HepG2 (cell line): ENCODE results near the gene NLGN3. TPM values are rescaled to one million over a fixed set of nuclear protein-coding genes. Genes with fewer than 3 reads are reported as not detected.

Experiments used
- ATAC-seq: fragments of 200-7000 bp; cut with Tn5 transposase; 3 replicates; pipeline ENCODE4 v1.9.1; 2020; ENCODE audit warnings: mild to moderate bottlenecking, moderate library complexity
- BruUV-seq: library from RNA; stranded (reverse); fragments of 400-500 nt; replicated peaks from 2 replicates; lab custom pipeline; 2021; lab: Mats Ljungman, UMichigan
- CTCF ChIA-PET: fragments of 300-600 bp; formaldehyde crosslinking; extraction: SDS; loops from one replicate; lab custom pipeline; 2021; ENCODE audit warnings: low total read pairs, inconsistent platforms, low intra/inter-chr PET ratio; lab: Yijun Ruan, JAX
- POLR2A ChIA-PET: fragments of 350-600 bp; sonication (Branson Sonifier 250); formaldehyde crosslinking; loops from one replicate; lab custom pipeline; 2020; ENCODE audit warnings: antibody characterized with exemption, inconsistent platforms; lab: Yijun Ruan, JAX
- DNase-seq: peaks from one replicate; pipeline ENCODE4 v3.0.0-alpha.2; 2015; ENCODE audit warnings: low spot score
- FAIRE-seq: peaks from 3 replicates; lab custom pipeline; 2011; peaks lifted over from hg19 to GRCh38; lab: Jason Lieb, UNC
- H2AFZ ChIP-seq: one replicate; pipeline ENCODE4 v1.6.1; 2011; ENCODE audit warnings: low read length, inconsistent platforms
- H3K27ac ChIP-seq: fragments of 300-600 bp; 3 replicates; pipeline ENCODE4 v1.8.0; 2011; ENCODE audit warnings: mixed run types, mild to moderate bottlenecking, mixed read lengths, low read length, inconsistent platforms; ENCODE audit not compliant: insufficient read depth; ENCODE audit errors: extremely low read length
- H3K27me3 ChIP-seq, 2 experiments: fragments of 200-600 bp in 1 of 2; 2 replicates in 1 of 2; 3 replicates in 1 of 2; pipeline versions ENCODE4 v1.6.0 to v1.8.0; 2011; ENCODE audit warnings: low read length in 2 of 2, mild to moderate bottlenecking in 2 of 2, moderate library complexity in 2 of 2, inconsistent platforms in 1 of 2; ENCODE audit not compliant: insufficient read depth in 2 of 2, control insufficient read depth in 1 of 2
- H3K36me3 ChIP-seq, 2 experiments: fragments of 200-600 bp in 1 of 2; replicated peaks in 1 of 2; 2 replicates in 1 of 2; 3 replicates in 1 of 2; pipeline versions ENCODE4 v1.5.1 to v1.8.0; 2011; ENCODE audit warnings: low read length in 2 of 2, inconsistent platforms in 1 of 2; ENCODE audit not compliant: insufficient read depth in 2 of 2, control insufficient read depth in 1 of 2
- H3K4me1 ChIP-seq: 2 replicates; pipeline ENCODE4 v1.5.1; 2012; ENCODE audit warnings: low read length, inconsistent platforms; ENCODE audit not compliant: insufficient read depth
- H3K4me2 ChIP-seq: 2 replicates; pipeline ENCODE4 v1.6.0; 2011; ENCODE audit warnings: low read depth, low read length, inconsistent platforms
- H3K4me3 ChIP-seq, 3 experiments: fragments of 200-600 bp in 1 of 3; sonication (generic), shearing (Covaris generic) in 1 of 3; replicated peaks in 1 of 3; 2 replicates each; pipeline ENCODE4 v1.5.1; 2011 to 2016; ENCODE audit warnings: low read length in 3 of 3, inconsistent platforms in 2 of 3, low read depth in 2 of 3, mild to moderate bottlenecking in 2 of 3, control low read depth in 1 of 3, mixed read lengths in 1 of 3; ENCODE audit not compliant: insufficient read depth in 1 of 3
- H3K79me2 ChIP-seq: one replicate; pipeline ENCODE4 v1.6.1; 2011; ENCODE audit warnings: low read length, inconsistent platforms; ENCODE audit not compliant: insufficient read depth
- H3K9ac ChIP-seq: 2 replicates; pipeline ENCODE4 v1.6.0; 2011; ENCODE audit warnings: mild to moderate bottlenecking, low read depth, low read length, inconsistent platforms; ENCODE audit not compliant: insufficient read depth
- H3K9me3 ChIP-seq: 2 replicates; pipeline ENCODE4 v1.5.1; 2012; ENCODE audit warnings: mild to moderate bottlenecking, low read length
- H4K20me1 ChIP-seq: 2 replicates; pipeline ENCODE4 v1.6.0; 2011; ENCODE audit warnings: inconsistent platforms, mild to moderate bottlenecking, low read length, moderate library complexity; ENCODE audit not compliant: insufficient read depth
- ATRX ChIP-seq: sonication (generic); formaldehyde crosslinking; IDR thresholded peaks from 2 replicates; pipeline ENCODE4 v1.4.0; 2020; ENCODE audit warnings: missing genetic modification reagents, borderline replicate concordance
- CCDC6 ChIP-seq: sonication (generic); formaldehyde crosslinking; IDR thresholded peaks from 2 replicates; pipeline ENCODE4 v1.8.1; 2022; ENCODE audit warnings: mild to moderate bottlenecking, missing genetic modification reagents, moderate library complexity
- FOXJ3 ChIP-seq: sonication (generic); formaldehyde crosslinking; IDR thresholded peaks from 2 replicates; pipeline ENCODE4 v1.4.0; 2020; ENCODE audit warnings: missing genetic modification reagents, mild to moderate bottlenecking, borderline replicate concordance
- NFIB ChIP-seq: sonication (generic); formaldehyde crosslinking; IDR thresholded peaks from 2 replicates; pipeline ENCODE4 v1.9.0; 2021; ENCODE audit warnings: missing genetic modification reagents, mild to moderate bottlenecking, borderline replicate concordance
- NFYC ChIP-seq: IDR thresholded peaks from 2 replicates; pipeline ENCODE4 v1.6.1; 2016; ENCODE audit warnings: missing genetic modification reagents, missing compliant biosample characterization
- PATZ1 ChIP-seq: sonication (generic); formaldehyde crosslinking; IDR thresholded peaks from 2 replicates; pipeline ENCODE4 v1.4.0; 2020; ENCODE audit warnings: missing genetic modification reagents
- ZNF335 ChIP-seq: sonication (generic); formaldehyde crosslinking; IDR thresholded peaks from 2 replicates; pipeline ENCODE4 v1.4.0; 2020; ENCODE audit warnings: missing genetic modification reagents
- ZNF572 ChIP-seq: sonication (generic); formaldehyde crosslinking; IDR thresholded peaks from 2 replicates; pipeline ENCODE4 v1.5.1; 2020; ENCODE audit warnings: mild to moderate bottlenecking, missing genetic modification reagents
- ZNF574 ChIP-seq: sonication (generic); formaldehyde crosslinking; IDR thresholded peaks from 2 replicates; pipeline ENCODE4 v1.4.0; 2020; ENCODE audit warnings: missing genetic modification reagents
- ZNF883 ChIP-seq: sonication (generic); formaldehyde crosslinking; IDR thresholded peaks from 2 replicates; pipeline ENCODE4 v1.5.1; 2020; ENCODE audit warnings: mild to moderate bottlenecking, missing genetic modification reagents; ENCODE audit errors: not compliant biosample characterization
- WGBS: methylation state at CpG from one replicate; pipeline ENCODE4 v1.1.6; 2017; ENCODE audit warnings: low lambda C conversion rate; 5-methylcytosine and 5-hydroxymethylcytosine counted together
- in situ Hi-C: cut with HindIII; loops from 2 replicates; pipeline ENCODE4 v1.10.0; 2017; ENCODE audit warnings: low pct_unique_long_range_greater_than_20kb; ENCODE audit not compliant: extremely low pct_ligation_motif_present
- intact Hi-C: fragments of 100-400 bp; cut with micrococcal nuclease; formaldehyde crosslinking; loops from one replicate; pipeline ENCODE4 v1.10.0; 2022; ENCODE audit not compliant: unreplicated experiment
- polyA plus RNA-seq, 8 experiments: library from polyadenylated mRNA; depleted of rRNA in 3 of 8; stranded (reverse) in 7 of 8; unstranded in 1 of 8; fragments of >200 nt; fragmentation: Illumina TruSeq in 4 of 8; extraction: Trizol in 4 of 8; gene quantifications; 2 replicates each; pipeline versions ENCODE4 v1.2.1 to v1.2.3, GENCODE V29; 2011 to 2016; ENCODE audit warnings: low read depth in 4 of 8, missing spikeins in 1 of 8, mixed read lengths in 1 of 8; ENCODE audit not compliant: insufficient read depth in 1 of 8
- total RNA-seq, 5 experiments: library from RNA; depleted of rRNA; stranded (reverse); fragments of >200 nt; fragmentation: Illumina TruSeq; extraction: Trizol; gene quantifications; 2 replicates each; pipeline ENCODE4 v1.2.3, GENCODE V29; 2016; ENCODE audit warnings: low read depth in 1 of 5
- TF ChIP-seq, protein P1 (sequence below): sonication (generic); formaldehyde crosslinking; IDR thresholded peaks from 2 replicates; pipeline ENCODE4 v1.9.0; 2021; ENCODE audit warnings: mild to moderate bottlenecking, missing genetic modification reagents

NLGN3 gene
- total and polyA plus RNA-seq, 2 of the 13 experiments (the other 11 are each of a cell fraction or from before 2014, with no cell fraction given) = 0.04 to 0.16 TPM

DNA sequence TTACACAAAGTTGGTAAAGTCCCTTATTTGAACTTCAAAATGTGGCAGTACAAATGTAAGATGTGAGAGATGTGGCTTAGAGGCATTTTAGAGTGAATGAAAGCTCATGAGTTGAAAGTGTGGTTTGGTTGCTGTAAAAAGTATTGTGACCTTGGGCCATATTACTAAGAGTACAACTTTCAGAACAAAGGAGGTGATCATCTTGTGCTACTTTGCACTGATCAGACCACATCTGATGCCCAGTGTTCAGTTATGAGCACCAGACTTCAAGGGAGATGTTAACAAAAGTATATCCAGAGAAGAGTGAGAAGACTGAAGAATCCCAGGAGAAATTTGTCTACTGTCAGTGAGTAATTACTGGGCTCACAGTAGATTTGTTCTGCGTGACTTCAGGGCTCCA, 30.2 kb downstream of the NLGN3 start (continued):
- TF ChIP-seq, protein P1, sequence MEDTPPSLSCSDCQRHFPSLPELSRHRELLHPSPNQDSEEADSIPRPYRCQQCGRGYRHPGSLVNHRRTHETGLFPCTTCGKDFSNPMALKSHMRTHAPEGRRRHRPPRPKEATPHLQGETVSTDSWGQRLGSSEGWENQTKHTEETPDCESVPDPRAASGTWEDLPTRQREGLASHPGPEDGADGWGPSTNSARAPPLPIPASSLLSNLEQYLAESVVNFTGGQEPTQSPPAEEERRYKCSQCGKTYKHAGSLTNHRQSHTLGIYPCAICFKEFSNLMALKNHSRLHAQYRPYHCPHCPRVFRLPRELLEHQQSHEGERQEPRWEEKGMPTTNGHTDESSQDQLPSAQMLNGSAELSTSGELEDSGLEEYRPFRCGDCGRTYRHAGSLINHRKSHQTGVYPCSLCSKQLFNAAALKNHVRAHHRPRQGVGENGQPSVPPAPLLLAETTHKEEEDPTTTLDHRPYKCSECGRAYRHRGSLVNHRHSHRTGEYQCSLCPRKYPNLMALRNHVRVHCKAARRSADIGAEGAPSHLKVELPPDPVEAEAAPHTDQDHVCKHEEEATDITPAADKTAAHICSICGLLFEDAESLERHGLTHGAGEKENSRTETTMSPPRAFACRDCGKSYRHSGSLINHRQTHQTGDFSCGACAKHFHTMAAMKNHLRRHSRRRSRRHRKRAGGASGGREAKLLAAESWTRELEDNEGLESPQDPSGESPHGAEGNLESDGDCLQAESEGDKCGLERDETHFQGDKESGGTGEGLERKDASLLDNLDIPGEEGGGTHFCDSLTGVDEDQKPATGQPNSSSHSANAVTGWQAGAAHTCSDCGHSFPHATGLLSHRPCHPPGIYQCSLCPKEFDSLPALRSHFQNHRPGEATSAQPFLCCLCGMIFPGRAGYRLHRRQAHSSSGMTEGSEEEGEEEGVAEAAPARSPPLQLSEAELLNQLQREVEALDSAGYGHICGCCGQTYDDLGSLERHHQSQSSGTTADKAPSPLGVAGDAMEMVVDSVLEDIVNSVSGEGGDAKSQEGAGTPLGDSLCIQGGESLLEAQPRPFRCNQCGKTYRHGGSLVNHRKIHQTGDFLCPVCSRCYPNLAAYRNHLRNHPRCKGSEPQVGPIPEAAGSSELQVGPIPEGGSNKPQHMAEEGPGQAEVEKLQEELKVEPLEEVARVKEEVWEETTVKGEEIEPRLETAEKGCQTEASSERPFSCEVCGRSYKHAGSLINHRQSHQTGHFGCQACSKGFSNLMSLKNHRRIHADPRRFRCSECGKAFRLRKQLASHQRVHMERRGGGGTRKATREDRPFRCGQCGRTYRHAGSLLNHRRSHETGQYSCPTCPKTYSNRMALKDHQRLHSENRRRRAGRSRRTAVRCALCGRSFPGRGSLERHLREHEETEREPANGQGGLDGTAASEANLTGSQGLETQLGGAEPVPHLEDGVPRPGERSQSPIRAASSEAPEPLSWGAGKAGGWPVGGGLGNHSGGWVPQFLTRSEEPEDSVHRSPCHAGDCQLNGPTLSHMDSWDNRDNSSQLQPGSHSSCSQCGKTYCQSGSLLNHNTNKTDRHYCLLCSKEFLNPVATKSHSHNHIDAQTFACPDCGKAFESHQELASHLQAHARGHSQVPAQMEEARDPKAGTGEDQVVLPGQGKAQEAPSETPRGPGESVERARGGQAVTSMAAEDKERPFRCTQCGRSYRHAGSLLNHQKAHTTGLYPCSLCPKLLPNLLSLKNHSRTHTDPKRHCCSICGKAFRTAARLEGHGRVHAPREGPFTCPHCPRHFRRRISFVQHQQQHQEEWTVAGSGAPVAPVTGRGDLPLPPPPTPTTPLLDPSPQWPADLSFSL (CRISPR knock-in tag) = no peak
- TF ChIP-seq NFYC (no peak), ZNF883 (CRISPR knock-in tag) (no peak)

DNA sequence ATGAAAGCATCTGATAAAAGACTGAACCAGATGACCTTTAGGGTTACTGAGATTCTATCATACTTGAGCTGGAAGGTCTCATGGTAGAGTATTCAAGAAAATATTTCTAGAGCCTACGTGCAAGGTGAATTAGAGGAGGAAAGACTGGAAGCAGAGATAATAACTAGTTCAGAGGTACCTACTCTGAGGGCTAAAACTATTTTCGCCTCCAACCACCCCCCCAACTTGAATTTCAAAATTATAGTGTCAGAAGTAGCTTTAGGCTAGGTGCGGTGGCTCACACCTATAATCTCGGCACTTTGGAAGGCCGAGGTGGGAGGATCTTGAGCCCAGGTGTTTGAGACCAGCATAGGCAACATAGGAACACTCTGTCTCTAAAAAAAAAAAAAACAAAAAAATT, 30.9 kb downstream of the NLGN3 start:
- 93% methylated on average over 5 of the region's 5 CpGs for WGBS
- FAIRE-seq (no peak), ATAC-seq (no peak), DNase-seq (no peak)
- CTCF ChIA-PET = no interaction called here
- Histone ChIP-seq H3K79me2 (no peaks in the 10 kb centered on the region), H3K27me3 (no peaks in the 10 kb centered on the region), H3K9me3 (no peaks in the 10 kb centered on the region), H3K27ac (no peak overlapping the region), H3K4me1 (peaks cover 47% of the 10 kb centered on the region), H2AFZ (no peak overlapping the region), H3K9ac (no peak overlapping the region), H4K20me1 (no peaks in the 10 kb centered on the region), H3K36me3 (no peaks in the 10 kb centered on the region), H3K4me2 (no peak overlapping the region), H3K4me3 (no peak overlapping the region)
- in situ Hi-C loops (loop anchor here (10.0 kb wide), 1 partner anchor 181 kb away; no protein-coding TSS in a partner anchor), intact Hi-C loops (no loop called here)
- POLR2A ChIA-PET = no interaction called here
- BruUV-seq = no TSS peak
- TF ChIP-seq ATRX (CRISPR knock-in tag) (no peak), ZNF572 (no peak), PATZ1 (CRISPR knock-in tag) (no peak), CCDC6 (CRISPR knock-in tag) (no peak), FOXJ3 (CRISPR knock-in tag) (no peak), NFIB (CRISPR knock-in tag) (no peak), ZNF574 (CRISPR knock-in tag) (no peak), ZNF335 (no peak)
